ENCODE results near the gene POPDC2.

Gene POPDC2

DNA sequence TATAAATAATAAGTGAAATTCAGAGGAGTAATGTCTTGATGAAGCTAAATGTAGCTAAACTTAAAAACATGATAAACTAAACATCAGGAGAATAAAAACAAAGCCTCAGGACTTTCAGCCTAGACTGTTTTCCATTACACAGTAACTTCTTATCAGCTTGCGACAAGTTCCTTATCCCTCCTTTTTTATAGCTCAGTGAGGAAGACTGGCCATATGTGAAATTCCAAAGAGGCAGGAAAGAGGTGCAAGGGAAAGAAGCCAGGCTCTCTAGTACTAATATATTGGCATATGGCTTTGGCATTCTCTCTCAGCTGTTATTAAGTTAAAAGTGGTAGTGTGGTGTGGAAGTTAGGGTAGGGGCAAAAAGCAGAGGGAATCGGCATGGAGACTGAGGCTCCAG lies 12.4 kb upstream of the POPDC2 start:
- DNase-seq (ENCODE audit: low read depth in 2 of 2, low spot score in 1 of 2) = no peak

DNA sequence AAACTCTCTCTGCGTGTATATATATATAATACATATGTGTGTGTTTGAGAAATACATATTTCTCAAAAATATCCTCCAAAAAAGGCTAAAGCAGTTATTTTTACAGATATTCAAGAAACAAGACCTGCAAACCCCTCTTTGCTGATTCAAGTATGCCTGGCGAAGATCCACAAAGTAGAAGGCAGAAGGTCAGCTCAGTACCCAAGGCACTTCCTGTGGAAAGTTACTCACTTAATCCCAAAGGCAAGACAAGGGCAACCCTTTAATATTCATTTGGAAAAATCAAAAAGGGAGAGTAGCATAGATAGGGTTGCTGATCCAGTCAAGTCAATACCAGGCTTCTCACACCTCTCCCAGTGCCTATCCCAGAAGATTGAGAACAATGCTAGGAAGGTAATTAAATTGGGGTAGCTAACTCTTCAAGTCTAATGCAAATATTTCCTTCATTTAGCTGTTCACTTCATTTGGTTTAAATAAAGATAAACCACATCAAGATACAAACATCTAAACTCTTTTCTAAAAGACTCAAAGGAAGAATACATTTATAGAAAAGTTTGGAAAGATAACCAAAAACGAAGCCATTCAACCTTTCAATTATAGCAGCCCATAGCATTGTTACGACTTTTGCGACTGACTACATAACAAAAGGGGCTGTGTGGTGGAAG lies 9.6 kb upstream of the POPDC2 start:
- no peak for DNase-seq (ENCODE audit: low read depth in 2 of 2, low spot score in 1 of 2)

DNA sequence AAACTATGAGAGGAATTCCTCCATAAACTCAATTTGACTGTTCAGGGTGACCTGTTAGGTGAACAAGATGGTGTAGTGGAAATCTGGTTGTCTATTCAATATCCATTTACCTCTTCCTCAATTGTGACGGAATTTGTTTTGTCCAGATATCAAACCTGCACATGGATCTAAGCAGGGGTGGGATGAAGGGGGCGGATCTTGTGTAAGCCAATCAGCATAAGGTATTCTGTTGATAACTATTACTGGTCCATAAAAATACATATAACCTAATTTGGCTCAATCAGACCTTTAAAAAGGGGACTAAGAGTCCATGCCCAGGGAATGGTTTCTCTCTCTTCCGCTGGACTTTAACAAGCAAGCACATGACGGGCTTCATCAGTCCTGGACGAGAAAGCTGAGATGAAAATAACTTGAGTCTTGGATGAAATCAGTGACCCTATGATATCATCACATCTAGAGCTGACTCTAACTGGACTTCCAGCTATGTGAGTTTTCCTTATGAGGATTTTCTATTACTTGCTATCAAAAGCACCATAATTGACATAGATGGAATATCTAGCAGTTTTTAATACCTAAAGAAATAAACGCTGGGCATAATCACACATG lies 5.7 kb upstream of the POPDC2 start:
- DNase-seq (ENCODE audit: low read depth in 2 of 2, low spot score in 1 of 2) = no peak

DNA sequence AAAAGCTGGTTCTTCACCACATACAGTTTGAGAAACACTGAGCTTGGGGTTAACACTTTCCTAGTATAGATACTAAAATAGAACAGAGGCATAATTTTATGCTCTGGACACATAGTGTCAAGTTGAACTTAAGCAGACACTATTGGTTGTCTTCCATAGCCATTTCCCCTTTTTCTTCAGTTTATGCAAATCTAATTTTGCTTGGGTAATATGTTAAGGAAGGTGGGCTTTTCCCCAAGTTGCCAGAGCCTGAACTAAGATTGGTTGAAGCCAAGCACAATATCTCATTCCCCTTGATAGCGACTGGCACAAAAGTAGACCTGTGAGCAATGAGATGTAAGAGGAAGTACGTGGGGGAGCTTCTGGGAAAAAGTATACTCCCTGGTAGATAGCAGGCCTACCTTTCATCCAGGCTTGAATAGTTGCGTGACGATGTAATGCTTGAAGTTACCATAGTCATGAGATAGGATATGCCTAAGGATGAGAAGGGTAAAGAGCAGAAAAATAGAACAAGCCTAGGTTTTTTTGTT lies 4.5 kb upstream of the POPDC2 start:
- DNase-seq (ENCODE audit: low read depth in 2 of 2, low spot score in 1 of 2) = no peak

DNA sequence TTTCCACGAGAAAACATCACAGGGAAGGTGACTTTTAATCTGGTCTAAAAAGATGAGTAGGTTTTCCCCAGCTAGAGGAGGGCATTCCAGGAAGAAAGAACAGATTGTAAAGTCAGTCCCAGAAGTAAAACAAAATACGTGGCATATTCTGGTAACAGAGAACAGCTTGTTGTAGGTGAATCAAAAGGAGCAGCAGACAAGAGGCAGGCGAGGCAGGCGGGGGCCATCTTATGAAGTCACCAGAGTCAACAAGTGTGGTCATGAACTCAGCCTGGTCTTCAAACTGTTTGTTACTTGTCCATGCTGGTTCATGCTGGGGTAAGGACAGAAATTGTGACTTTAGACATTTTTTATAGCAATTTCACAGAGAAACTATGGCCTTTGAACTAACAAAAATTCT lies 4.0 kb upstream of the POPDC2 start:
- DNase-seq (ENCODE audit: low read depth in 2 of 2, low spot score in 1 of 2) = no peak

DNA sequence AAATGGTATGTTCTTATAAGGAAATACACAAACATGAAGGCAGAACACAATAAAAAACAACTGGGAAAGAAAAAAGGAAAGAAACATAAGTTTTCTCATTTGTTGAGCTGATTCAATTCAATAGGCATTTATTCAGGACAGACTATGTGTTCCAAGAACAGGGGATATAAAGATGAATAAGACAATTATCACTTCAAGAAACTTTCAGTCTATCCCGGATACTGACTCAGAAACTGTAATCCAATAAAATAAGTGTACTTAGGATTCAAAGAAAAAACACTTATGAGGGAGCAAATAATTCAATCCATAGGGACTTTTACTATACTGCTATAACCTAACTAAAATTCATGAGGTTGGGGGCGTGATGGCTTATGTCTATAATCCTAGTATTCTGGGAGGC lies 3.5 kb upstream of the POPDC2 start:
- DNase-seq (ENCODE audit: low read depth in 2 of 2, low spot score in 1 of 2) = no peak

GRCh38 chr3:119662604-119663373 lies 2.4 kb upstream of the POPDC2 start:
- no peak for DNase-seq (ENCODE audit: low read depth in 2 of 2, low spot score in 1 of 2)

DNA sequence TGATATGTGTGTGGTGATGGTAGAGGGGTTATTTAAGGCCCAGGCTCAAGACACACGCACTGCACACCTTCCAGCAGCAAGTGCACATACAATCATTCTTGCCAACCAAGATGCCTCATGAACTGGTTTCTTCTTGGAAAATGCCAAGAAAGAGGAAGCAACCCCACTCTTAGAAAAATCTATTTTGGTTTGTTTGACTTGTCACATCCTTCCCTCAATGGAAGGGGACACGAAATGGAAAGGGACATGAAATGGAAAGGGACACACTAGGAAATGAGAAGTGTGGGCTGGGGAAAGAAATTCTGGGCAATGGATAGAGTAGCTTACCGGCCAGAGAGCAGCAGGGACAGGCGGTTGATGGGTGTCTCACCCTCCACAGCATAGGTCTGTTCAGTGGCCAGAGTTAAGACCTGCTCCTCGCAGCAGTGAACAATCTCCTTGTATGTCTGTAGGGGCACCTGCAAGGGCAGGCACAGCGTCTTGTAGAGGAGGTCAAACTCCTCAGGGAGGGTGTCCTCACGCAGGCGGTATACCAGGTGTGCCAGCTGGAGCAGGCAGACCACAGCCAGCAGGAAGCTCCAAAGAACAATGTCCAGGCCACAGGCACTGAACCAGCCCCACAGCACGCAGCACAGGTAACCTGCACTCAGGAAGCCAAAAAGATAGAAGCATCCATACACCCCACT lies 640 bp downstream of the POPDC2 start:
- DNase-seq (ENCODE audit: low read depth in 2 of 2, low spot score in 1 of 2) = no peak

DNA sequence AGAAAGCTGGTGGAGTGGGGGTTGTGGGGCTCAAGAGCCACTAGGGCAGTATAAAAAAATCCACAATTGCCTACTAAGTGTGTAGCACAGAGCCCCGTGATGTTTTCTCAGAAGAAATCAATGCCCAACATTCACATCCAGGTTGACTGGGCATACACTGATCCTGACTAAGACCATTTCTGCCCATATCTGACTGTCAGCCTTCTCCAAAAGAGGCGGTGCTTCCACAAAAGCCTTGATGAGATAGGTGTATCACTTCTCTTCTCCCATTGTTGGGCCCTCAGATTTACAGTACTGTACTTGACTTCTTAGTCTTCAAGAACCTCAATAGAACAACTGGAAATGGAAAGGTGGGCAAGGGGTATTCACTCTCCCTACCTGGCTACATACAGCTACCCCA lies 1.4 kb downstream of the POPDC2 start:
- DNase-seq (ENCODE audit: low read depth in 2 of 2, low spot score in 1 of 2) = no peak

GRCh38 chr3:119657887-119658702 lies 2.3 kb downstream of the POPDC2 start:
- DNase-seq (ENCODE audit: low read depth in 2 of 2, low spot score in 1 of 2) = no peak

- no peak for DNase-seq (ENCODE audit: low read depth in 2 of 2, low spot score in 1 of 2)
Observed at GRCh38 chr3:119653876-119654275, 6.5 kb downstream of the POPDC2 start.

GRCh38 chr3:119652306-119653033 lies 7.9 kb downstream of the POPDC2 start:
- no peak for DNase-seq (ENCODE audit: low read depth in 2 of 2, low spot score in 1 of 2)

DNA sequence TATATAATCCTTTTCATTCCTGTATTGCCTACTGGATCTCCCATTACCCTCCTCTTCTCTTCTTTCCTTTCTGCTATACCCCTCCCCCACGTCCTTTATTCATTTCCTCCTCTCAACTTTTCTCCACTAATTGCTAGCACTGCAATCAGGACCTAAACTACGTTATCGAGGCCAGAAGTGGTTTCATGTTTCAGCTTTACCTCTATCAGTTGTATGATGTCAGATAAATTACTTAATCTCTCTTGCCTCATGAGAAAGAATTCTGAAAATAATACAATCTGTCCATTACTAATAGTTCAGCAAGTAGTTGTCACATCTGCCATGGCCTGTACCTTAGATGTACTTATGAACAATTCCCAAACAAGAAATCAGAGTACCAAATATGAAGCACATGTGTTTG lies 10.6 kb downstream of the POPDC2 start:
- no peak for DNase-seq (ENCODE audit: low read depth in 2 of 2, low spot score in 1 of 2)

DNA sequence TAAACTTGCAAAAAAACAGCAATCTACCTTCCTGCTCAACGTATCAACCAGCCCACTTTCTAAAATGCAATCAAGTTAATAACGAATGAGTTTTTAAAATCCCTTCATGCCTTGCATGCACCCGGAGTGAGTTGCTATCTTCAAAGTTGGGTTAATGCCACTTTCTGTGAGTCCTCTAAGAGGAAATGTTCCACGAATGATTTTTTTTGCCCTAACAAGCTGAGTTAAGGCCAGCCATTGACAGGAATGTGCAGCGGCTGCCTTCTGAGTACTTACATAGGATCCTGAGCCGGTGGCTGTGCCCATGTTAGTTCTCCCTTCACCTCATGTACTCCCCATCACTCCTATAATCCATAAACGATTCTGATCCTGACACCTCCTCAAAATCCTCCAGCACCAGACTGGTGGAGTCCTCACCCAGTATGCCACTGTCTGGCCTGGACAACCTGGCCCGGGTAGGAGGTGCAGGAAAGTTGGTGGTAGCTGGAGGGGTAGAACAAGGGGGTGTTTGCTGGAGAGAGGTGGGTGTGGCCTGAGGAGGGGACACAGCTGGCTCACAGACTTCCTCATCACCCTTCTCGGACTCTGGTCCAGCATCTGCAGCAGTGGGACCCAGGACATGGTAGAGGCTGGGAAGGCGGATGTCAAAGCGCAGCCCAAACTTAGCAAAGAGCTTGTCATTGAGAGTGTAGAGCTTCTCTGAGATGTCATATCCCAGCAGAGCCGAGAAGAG lies 12.4 kb downstream of the POPDC2 start:
- no peak for DNase-seq (ENCODE audit: low read depth in 2 of 2, low spot score in 1 of 2)

GRCh38 chr3:119647171-119647570 lies 13.2 kb downstream of the POPDC2 start:
- DNase-seq (ENCODE audit: low read depth in 2 of 2, low spot score in 1 of 2) = no peak

DNA sequence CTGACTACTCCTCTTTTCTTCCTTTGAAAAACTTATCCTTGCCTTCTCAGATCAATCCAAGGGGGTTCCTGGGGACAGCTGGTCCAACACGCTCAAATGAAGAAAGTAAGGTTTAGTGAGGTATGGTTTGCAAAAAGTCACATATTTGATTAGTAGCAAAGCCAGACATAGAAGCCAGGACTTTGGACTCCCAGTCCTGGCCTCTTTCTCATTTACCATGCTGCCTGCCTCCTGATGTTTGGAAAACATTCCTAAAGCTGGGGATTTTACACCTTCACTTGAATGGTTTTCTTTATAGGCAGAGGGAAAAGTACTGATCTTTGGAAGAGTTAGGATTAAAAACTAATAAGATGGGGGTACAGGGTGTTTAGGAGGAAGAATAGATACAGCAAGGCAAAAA lies 14.6 kb downstream of the POPDC2 start:
- no peak for DNase-seq (ENCODE audit: low read depth in 2 of 2, low spot score in 1 of 2)

DNA sequence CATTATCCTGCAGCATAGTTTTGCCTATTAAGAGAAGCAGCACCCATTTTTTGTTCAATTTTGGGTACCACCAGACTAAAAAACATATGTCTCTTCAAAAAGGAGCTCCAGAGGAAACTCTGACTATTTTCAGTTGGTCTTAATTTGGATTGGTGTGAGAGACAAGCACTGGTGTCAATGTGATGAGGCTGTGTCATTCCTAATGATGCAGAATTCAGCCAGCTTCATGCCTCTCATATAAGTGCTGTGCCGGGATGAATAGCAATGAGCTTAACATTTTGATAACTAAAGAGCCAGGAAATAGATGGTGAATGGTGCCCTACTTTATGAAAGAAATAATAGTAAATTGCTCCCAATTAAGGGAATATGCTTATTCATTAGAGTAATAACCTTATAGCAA lies 15.9 kb downstream of the POPDC2 start:
- no peak for DNase-seq (ENCODE audit: low read depth in 2 of 2, low spot score in 1 of 2)

DNA sequence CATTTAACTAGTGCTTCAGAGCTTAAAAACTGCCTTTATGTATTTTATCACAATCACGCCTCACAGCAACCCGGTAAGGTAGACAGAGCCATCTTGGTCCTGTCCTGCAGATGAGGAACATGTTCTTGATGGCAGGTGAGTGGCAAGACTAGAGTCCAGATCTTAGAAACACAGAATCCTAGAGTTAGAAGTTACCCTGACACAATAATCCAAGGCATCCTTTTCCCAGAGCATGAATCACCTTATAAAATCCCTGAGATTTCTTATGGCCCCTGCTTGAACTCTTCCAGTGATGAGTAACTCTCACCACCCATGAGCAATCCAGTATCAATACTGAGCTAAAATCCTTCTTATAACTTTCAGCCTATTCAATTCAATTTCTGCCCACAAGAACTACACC lies 16.9 kb downstream of the POPDC2 start:
- no peak for DNase-seq (ENCODE audit: low read depth in 2 of 2, low spot score in 1 of 2)

- DNase-seq (ENCODE audit: low read depth in 2 of 2, low spot score in 1 of 2) = no peak
Observed at GRCh38 chr3:119642746-119643473, 17.5 kb downstream of the POPDC2 start.

Data from stimulated activated CD8-positive, alpha-beta memory T cell treated with anti-CD3 and anti-CD28 coated beads, Interleukin-4, amount 100 ng/mL, for 1 hour (primary cell).